ENCODE results near the gene USP22.

USP22 gene

DNA sequence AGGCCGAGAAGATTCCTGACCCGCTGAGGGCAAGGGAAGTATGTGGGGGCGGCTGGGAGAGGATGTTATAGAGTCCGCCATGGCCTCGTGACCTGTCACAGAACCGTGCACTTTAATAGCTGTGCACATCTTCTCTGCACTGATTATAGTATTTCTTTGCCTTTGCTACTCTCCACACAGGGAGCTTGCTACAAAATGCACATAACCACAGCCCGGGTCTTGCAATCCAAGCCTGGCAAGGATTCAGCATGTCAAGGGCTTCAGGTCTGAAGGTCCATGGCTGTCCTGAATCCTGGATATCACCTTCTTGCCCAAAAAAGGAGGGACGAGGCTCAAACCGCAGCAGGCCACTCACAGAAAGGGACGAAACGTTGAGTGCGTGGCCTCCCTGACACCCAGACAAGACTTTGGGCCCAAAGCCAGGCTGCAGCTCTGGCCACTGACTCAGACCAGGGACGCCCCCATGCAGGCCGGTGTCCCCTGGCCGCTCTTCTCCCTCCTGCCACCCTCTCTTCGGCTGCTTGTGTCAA is 43.7 kb downstream of the USP22 start:
- no peak for DNase-seq

DNA sequence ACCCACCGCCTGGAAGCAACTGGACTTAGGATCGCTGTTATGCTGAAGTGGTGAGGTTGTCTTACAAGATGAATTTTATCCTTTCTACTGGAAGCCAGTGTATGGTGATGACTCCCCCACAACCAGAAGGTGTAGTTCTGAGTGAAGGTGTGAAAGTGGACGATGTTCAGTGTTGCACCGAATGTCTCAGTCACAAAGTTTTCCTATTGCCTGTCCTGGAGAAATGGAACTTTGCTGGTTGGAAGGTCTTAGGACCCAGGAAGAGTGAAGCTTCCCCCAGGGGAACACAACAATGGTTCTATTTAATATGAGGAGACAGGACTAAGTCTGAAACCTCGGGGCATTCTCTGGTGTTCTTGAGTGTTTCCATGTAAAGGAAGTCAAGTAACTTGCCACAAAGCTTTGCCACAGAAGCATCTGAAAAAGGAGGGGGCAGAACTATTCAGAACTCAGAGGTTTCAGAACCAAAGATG is 44.2 kb downstream of the USP22 start:
- DNase-seq, result no peak

DNA sequence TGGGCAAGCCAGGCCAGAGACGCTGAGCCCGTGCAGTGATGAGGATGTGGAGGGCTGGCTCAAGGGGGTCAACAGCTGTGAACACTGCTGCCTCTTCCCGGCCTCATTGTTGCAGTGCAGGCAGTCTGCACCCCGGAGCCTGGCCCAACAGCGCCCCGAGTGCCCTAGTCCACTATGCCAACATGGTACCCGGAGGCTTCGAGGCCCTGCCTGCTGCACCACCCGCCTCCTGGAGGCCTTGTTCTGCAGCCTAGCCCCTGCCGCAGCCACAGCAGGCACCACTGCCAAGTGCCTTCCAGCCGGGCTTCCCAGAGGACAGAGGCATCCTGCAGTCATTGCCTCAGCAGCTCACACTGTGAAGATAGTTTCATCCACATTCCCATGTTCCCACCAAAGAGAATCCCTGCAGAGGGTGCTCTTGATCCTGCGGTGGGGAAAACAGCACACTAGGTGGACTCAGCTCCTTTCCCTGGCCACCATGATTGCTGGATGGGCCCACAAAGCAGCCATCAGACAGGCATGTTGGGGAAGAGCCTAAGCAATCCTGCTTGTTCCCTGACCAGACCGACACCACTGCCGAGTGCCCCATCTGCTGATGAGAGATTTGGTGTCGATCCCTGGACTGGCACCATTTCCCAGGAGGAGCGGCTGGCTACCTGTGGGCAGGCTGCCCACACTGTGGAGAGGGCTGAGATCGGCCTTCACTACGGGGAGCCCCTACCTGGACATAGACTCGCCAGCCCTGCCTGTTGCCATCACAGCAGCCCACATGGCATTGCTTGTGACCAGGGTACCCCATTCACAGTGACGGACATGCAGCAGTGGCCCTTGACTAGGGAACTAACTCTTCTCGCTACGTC is 44.9 kb downstream of the USP22 start:
- DNase-seq, result no peak

DNA sequence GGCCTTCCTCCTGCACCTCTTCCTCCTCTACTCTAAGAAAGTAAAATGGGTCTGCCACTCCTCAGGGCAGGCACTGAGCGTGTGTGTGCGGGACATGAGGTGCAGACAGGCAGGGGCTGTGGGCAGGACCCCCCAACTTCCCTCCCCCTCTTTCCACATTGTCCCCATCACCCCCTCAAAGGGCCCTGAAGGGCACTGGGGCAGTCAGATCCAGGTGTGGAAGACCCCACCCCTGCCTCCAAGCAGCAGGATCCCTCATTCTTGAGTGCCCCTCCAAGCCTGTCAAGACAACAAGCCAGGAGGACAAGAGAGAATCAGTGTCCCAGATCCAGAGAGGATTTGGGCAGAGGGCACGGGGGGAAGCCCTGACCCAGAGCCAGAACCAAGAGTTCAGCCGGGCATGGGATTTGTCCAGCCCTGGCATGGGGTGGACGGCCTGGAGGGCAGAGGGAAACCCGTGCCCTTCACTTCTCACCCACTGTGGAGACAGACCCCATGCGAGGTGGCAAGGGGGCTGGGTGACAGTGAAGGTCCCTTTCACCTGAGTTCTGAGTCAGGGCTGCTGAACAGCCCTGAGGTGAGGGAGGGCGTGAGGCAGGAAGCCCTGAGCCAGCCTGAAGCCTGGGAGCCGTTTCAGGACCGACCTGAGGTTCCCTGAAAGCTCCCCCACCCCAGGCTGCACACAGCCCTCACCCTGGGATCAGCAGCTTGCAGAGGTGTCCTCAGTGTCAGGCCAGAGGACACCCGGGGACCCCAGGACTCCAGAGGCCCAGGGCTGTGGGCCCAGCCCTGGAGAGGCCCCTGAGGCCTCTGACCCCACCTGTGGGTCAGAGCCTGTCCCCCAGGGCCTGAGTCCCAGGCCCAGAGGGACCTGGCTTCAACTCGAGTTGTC is 45.8 kb downstream of the USP22 start:
- no peak for DNase-seq

DNA sequence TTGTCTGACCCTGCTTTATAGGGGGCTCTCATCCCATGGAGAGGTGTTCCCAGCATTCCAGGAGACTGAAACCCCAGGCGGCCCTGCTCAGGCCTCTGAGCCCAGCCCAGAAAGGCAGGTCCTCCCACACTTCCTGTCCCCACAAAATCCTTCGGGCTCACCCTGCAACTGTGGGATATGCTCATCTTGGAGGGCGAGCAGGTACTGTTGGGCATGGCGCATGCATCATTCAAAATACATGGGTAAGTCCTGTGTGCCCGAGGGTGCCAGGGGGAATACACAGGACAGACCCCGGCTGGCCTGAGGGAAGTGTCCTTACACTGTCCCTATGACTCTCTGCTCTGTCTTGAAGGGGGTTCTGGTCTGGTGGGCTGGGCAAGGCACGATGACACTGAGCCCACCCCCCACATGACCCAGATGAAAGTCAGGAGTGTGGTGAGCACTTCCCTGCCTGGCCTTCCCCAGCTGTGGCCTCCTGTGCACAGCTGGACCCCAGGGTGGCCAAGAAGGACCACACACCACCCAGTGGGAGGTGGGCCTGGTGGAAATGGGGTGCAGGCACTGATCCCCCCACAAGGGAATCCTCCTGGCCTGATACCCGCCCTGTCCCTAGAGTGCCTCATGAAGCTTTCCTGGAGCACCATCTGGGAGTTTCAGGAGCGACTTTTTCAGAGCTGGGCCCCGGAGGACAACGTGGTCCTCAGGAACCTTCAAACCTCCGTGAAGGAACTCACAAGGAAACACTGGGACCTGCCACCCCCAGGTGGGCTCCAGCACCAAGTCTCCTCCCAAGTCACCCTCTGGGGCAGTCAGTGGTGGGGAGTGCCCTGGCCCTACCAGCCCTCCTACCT is 46.7 kb downstream of the USP22 start:
- DNase-seq, result no peak

DNA sequence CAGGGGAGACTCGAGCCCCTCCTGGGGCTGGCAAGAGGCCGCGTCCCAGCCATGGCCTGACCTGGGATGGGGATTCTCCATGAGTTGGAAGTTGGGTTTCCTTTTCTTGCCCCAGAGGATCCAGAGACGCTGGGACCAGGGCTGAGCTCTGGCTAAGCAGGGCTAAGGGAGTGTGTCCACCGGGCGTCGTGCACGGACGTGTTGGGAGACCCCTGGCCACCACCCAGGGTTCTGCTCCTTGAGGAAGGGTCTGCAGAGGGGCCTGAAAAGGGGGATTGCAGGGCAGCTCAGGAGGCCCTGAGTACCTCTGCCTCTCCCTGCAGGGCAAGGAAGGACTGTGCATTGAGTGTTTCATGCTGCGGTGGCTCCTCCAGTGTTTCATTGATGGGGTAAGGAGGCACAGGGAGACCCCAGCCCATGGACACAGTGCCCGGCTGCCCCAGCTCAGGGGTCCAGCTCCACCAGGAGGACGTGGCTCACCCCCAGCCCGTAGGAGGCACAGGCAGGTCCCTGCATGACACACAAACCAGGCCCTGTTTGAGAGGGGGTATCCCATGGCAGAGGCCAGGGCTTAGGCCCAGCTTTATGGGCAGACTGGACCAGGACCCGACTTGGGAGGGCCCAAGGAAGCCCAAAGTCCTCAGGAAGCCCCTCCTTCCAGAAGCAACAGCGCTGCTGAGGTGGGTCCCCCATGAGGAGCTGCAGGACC is 47.5 kb downstream of the USP22 start:
- DNase-seq, result no peak

DNA sequence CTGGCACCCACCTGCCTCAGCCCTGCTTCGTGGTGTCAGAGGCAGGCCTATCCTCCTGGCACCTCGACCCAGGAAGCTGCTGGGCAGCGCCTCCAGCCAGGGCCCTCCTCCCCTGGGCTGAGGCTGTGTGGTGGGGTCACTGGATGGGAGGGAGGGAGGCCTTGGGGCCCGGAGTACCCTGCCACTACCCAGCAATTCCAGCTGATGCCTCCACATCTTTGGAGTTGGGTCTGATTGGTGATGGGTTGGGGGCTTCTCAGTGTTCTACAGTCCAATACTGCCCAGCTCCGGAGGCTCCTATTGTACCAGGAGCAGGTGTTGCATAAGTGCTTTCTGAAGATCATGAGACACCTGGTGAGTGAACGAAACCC is 48.0 kb downstream of the USP22 start:
- DNase-seq, result no peak

DNA sequence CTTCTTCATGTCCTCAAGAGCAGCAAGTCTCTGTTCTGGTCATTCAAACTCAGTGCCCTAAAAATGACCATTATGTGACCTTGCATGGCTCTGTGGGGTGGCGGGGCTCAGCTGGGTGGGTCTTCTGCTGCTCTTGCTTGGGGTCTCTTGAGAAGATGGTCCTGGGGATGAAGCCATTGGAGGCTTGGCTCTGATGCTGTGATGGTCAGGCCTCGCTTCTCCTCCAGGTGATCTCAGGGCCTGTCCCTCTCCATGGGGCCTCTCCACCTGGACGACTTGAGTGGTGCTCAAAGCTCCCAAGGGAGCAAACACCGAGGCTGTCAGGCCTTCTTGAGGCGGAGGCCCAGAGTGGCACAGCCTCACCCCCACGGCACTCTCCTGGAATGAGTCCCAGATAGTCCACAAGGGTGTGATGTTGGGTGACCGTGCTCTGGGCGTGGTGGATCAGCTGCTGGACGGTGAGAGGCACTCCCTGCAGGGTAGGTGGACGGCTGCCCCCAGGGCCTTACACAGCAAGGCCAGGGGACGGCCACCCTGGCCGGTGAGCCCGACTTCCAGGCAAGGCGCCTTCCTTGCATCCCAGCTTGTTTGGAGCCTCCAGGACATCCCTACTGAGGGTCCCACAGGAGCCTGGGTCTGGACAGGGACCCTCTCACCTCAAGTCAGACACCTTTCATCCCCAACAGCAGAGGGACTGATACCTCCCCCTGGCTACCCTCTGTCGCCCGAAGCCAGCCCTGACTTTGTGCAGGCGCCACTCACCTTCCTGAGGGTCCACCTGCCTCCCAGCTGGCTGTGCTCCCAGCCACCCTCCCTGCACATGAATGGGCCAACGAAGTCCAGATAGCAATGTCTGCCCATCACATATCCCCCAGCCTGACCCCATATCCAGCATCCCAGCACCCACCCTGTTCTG is 48.7 kb downstream of the USP22 start:
- DNase-seq, result no peak

DNA sequence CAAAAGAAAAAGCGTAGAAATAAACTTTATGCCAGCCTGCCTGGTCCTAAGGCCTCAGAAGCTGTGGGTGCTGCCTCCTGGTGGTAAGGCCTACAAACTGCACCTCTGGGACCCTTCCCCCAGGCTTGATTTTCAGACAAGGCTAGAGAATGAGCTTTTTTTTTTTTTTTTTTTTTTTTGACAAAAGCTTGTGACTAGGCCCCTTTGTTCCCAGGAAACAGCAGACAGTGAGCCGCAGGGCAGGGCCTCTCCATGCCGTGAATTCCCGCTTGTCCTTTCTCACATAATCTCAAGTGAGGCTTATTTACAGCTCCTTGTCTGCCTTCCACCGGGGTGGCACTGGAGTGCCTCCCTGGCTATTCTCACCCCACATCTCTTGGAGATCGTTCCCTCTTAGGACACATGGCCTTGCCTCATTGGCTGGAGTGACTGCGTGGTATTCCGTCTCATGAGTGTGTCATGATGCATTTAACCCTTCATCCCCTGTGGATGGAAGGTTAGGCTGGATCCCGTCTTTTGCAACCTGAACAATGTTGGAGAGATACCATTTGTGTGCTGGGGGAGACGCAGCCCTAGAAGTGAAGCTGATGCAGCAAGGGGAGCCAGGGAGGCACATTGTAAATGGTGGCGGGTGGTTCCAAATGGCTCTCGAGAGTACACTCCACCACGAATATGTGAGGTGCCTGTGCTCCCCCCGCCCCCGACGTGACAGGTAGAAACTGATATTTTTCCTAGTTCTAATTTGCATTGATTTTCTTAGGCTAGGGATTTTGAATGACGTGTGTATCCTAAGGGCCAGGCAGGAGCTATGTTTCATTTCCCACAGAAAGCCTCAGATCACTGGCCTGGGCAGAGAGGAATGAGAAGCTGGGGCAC is 49.6 kb downstream of the USP22 start:
- DNase-seq, result peak; percentile 19

DNA sequence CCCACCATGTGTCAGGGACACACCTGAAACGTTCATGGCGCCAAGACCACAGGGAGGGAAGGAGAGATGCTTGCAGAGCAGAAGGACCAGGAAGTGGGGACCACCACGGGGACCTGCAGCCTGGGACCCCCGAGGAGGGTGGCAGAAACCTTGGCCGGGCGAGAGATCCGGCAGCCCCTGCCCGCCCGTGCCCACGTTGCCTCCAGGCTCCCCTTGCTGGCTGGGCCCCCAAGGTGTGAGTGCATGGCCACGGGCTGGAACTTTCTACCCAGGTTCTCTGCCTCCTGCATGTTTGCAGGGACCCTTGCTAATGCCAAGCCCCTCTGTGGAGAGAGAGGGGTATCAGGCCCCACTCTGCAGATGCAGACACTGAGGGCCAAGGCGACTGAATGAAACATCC is 50.4 kb downstream of the USP22 start:
- no peak for DNase-seq

DNA sequence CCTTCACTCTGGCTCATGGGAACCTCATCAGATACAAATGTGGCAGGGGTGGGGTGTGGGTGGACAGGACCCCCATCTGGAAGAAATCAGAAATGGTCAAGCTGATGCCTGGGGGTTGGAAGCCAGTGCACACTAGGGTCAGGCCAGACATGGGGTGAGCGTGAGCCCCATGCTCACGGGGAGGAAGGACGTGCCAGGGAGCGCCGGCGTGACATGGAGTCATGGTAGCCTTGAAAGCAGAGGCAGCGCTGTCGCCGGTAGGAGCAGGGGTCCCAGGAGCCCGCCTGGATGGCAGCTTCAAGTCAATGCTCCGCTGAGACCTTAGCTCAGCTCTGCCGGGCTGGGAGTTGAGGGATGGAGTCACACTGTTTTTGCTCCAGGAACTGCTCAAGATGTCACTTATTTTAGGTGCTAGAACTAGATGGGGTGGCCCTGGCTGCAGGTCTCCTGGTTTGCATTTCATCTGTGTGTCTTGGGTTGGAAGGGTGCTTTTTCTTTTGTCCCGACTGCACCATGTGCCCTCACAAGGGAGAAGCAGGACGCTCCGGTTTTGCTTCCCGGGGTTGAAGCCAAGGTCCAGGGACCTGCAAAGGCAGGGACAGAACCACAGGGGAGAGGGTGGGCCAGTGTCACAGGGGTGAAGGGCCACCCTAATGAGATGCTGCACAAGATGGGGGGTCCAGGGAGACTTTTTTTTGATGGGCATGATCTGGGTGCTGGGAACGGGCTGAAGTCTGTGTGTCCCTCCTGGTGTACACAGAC is 51.4 kb downstream of the USP22 start:
- DNase-seq, result no peak

DNA sequence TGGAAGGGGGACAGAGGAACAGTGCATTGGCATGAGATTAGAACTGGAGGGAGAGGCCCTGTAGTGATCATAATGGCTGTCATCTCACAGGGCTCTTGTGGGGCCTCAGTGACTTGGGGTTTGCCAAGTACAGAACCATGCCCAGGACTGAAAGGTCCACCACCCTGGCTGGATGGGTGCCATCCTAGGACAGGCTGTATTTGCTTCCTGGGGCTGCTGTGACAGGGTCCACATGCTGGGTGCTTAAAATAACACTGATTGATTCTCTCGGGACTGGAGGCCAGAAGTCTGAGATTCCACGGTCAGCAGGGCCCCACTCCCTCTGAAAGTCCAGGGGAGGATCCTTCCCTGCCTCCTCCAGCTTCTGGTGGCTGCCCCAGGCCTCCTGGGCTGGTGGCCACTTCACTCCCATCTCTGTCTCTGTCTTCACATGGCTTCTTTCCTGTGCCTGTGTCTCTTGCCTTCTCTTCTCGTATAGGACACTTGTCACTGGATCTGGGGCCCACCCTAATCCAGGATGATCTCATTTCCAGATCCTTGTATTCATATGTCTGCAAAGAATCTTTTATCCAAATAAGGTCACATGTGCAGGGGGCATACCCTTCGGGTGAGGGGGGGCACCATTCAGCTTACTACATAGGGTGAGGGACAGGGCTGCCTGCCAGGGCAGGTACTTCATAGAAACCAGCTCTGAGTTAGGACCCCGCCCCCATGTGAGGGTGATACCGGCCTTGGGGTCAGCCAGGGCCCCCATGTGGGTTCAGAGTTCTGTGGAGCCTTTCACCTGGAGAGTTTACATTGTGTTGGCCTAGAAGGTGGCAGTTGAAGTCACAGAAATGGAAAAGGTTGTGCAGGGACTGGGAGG is 52.6 kb downstream of the USP22 start:
- no peak for DNase-seq

DNA sequence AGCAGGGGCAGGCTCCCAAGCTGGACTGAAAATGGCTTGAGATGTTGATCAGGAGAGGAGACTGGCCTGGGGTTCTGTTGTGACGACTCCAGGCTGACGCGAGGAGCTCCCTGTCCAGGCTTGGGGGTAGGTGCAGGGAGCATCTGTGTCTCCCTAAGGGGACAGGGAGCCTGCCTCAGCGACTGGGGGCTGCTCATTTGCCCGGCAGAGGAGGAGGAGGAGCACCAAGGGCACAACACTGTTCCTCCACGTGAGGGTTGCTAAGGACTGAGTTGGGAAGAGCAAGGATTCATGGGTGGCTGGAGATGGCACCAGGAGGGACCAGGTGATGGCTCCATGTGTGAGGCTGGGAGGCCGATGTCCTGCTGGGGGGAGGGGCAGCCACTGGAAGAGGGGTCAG is 53.3 kb downstream of the USP22 start:
- DNase-seq, result no peak

DNA sequence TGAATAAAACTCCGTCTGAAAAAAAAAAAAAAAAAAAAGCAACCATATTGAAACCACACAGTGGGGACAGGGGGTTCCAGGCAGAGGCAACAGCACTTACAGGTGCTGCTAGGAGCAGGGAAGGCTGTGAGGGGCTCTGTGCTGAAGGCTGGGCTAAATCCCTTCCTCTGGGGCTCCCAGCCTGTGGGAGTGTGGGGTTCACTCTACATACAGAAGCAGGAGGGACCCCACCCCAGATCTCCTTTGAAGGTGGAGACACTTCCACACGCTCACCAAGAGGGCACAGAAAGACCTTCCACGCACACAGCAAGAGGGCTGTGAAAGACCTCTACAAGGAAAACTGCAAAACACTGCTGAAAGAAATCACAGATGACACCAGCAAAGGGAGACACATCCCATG is 53.9 kb downstream of the USP22 start:
- no peak for DNase-seq

DNA sequence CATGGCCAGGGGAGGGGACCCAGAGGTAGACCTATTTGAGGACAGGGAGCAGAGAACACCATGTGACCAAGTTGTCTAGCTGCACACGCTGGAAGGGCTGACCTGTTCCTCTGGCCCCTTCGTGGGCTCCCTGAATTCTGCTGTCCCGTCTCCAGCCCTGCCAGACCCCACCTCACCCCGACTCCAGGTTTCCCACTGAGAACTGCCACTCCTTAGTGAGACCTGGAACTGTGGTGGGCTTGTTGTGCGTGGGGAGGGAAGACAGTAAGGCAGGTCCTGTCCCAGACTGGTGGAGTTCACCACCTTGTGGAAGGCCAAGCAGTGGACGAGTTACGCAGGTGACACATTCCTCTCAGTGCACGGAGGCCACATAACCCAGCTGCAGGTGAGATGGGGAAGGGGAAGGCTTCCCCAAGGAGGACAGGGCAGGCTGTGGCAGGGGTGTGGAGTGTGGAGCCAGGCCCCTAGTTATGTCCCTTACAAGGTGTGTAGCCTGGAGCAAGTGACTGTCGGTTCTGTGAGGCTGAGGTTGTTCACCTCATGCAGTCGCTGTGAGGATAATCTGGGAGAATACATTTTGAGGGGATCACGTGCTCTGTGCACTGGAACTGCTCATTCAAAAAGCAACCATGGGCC is 54.7 kb downstream of the USP22 start:
- no peak for DNase-seq

DNA sequence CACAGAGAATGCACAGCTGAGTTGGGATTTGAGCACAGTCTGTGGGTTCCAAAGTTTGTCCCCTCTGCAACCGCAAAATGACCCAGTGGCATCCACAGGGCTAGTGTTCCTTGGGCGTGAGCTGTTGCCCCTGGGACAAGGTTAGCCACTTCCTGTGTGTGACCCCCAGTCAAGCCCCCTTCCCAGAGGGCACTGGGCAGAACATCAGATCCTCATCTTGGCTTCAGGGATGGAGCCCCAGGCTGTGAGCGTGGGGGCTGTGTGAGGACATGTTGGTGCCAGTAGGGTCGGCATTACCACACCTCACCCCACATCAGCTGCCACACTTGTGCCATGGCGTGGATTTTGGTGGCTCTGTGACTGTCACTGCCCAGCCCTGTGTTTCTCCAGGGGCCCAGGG is 55.3 kb downstream of the USP22 start:
- DNase-seq, result no peak

DNA sequence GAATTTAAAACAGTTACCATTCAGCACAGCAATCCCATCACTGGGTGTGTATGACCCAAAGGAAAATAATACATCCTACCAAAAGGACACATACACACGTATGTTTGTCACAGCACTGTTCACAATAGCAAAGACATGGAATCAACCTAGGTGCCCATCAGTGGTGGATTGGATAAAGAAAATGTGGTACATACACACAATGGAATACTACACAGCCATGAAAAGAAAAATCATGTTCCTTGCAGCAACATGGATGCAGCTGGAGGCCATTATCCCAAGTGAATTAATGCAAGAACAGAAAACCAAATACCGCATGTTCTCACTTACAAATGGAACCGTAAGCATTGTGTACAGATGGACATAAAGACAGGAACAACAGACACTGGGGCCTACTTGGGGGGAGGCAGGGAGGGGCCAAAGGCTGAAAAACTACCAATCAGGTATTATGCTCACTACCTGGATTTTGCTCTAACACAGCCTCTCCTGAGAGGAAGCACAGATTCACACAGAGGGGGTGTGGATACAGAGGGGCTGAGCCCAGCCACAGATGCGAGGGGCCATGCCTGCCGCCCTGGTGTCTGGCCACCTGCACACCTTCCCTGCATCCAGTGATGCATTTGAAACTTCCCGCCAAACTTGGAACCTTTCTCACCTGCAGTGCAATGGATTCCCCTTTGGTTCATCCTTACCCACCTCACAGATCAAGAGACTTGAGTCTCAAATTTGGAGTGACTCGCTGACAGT is 55.9 kb downstream of the USP22 start:
- no peak for DNase-seq

All from MV-4-11 (cell line).